Activated CD4-positive, CD25-positive, alpha-beta regulatory T cell treated with anti-CD3 and anti-CD28 coated beads, Interleukin-2, amount 50 U/mL, for 72 hours (primary cell): ENCODE data around the gene RASGEF1C.
"Not testable (repeated sequence)": the region's sequence is repeated elsewhere in the genome, so short reads cannot be mapped to it uniquely, and the experiment has no call there.

ENCODE experiments used
- DNase-seq: peaks from one replicate; pipeline ENCODE4 v3.0.0; 2021

RASGEF1C gene

DNA sequence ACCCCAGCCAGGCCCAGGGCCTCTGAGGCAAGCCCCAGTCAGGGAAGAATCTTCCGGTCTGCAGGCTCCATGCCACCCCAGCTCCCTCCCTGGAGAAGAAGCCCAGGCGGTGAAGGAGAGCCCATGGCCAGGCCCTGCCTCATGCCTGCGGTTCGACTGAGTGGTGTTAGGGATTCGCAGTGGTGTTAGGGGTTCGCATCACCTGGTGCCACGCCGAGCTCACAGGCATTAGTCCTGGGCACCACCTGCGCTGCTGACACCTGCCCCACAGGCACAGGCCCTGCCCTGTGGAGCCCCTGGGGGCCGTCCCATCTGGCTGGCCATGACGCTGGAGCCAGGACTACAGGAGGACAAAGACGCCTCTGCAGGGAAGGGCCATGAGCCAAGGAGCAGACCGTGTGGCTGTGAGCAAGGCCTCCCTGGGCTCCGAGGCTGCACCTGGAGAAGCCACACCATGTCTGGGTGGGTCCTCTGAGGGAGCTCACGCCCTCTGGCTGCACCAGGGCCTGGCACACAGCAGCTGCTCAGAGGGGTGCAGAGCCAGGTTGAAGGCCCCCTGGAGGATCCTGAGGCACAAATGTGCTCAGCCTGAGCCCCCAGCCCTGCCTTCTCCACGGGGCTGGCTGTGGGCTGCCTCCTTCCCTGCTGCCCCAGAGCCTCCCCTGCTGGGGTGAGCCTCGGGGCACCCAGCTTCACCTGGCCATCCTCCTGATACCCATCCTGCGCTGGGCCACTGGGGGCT is 109.8 kb downstream of the RASGEF1C start:
- DNase-seq: peak; percentile 25

- DNase-seq: peak; percentile 11
Measured at GRCh38 chr5:180098526-180098925, 110.5 kb downstream of the RASGEF1C start.

DNA sequence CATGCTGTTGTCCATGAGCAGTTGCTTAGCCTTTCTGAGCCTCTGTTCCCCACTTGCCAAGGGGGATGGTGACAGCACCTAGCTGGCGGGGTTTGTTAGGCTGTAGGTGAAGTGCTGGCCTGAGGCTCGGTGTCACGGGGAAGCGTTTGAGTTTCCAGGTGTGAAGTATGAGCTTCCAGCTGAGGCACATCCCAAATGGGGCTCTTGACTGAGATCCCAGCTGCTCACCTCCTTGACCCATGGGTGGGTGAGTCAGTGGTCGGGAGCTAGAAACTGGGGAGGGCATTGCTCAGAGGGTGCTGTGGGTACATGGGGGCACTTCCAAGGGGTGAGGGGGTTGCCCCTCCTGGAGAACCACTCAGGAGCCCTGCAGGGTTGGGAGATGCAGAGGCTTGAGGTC is 111.1 kb downstream of the RASGEF1C start:
- DNase-seq: no peak

- no peak for DNase-seq
Measured at GRCh38 chr5:180097163-180097894, 111.7 kb downstream of the RASGEF1C start.

DNA sequence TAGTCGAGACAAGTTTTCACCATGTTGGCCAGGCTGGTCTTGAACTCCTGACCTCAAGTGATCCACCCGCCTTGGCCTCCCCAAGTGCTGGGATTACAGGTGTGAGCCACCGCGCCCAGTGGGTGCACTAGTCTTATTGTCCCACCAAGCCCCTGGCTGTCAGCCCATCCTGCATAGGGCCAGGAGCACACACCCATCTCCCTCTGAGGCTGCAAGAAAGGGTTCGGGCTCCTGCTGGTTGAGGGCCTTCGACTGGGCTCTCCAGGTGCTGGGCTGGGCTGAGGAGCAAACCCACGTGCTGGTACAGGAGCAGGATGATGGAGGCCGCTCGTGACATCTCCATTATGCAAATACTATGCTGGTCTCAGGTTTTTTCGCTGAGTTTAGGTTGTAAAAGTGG is 112.4 kb downstream of the RASGEF1C start:
- no peak for DNase-seq

DNA sequence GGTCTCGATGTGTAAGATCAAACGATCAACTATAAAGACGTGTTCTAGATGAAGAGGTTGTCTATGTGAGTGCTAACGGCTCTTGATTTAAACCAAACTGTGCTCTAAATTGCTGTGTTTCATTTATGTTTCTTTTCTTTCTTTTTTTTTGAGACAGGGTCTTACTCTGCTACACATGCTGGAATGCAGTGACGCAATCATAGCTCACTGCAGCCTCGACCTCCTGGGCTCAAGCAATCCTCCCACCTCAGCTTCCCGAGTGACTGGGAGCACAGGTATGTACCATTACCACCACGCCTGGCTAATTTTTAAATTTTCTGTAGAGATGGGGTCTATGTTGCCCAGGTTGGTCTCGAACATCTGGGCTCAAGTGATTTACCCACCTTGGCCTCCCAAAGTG is 113.5 kb downstream of the RASGEF1C start:
- no peak for DNase-seq

- peak; percentile 2 for DNase-seq
Measured at GRCh38 chr5:180093651-180094382, 115.2 kb downstream of the RASGEF1C start.

DNA sequence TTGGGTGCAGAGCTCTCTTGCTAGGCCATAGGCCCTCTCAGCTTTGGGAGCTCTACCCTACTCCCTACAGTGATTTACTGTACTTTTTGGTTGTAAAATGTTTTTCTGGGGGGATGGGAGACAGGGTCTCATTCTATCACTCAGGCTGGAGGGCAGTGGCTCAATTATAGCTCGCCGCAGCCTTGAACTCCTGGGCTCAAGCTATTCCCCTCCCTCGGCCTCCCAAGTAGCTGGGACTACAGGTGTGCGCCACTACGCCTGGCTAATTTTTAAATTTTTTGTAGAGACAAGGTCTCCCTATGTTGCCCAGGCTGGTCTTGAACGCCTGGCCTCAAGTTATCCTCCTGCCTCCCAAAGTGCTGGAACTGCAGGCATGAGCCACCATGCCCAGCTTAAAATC is 115.8 kb downstream of the RASGEF1C start:
- peak; percentile 20 for DNase-seq

- no peak for DNase-seq
Measured at GRCh38 chr5:180090769-180091546, 118.1 kb downstream of the RASGEF1C start.

GRCh38 chr5:180090098-180090768 is 118.8 kb downstream of the RASGEF1C start:
- peak; percentile 80 for DNase-seq

DNA sequence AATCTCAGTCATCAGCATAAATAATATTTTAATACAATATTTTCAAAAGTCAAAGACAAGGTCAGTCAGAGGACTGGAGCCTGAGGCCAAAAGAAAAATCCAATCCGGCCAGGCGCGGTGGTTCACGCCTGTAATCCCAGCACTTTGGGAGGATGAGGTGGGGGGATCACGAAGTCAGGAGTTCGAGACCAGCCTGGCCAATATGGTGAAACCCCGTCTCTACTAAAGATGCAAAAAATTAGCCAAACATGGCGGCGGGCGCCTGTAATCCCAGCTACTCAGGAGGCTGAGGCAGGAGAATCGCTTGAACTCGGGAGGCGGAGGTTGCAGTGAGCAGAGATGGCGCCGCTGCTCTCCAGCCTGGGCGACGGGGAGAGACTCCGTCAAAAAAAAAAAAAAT is 119.4 kb downstream of the RASGEF1C start:
- not testable (repeated sequence) for DNase-seq

- no peak for DNase-seq
Measured at GRCh38 chr5:180088561-180088960, 120.5 kb downstream of the RASGEF1C start.

GRCh38 chr5:180086816-180087399 is 122.1 kb downstream of the RASGEF1C start:
- DNase-seq: no peak

DNA sequence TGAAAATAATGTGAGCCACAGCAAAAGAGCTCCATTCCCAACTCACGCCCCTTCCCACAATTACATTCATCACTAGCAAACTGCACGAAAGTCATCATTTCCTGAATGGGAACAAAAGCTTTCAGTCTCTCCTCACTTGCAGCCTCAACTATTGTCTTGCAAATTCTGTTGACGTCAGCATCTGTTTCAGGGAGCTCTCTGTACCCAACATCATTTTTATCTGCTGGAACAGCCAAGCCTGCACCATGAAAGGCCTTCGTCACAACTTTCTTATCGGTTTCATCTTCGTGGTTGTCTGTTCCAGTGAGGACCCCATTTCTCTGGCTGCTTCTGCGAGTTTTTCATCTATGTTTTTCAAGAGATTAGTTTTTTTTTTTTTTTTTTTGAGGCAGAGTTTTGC is 123.2 kb downstream of the RASGEF1C start:
- DNase-seq: no peak

- no peak for DNase-seq
Measured at GRCh38 chr5:180084638-180085561, 124.1 kb downstream of the RASGEF1C start.

DNA sequence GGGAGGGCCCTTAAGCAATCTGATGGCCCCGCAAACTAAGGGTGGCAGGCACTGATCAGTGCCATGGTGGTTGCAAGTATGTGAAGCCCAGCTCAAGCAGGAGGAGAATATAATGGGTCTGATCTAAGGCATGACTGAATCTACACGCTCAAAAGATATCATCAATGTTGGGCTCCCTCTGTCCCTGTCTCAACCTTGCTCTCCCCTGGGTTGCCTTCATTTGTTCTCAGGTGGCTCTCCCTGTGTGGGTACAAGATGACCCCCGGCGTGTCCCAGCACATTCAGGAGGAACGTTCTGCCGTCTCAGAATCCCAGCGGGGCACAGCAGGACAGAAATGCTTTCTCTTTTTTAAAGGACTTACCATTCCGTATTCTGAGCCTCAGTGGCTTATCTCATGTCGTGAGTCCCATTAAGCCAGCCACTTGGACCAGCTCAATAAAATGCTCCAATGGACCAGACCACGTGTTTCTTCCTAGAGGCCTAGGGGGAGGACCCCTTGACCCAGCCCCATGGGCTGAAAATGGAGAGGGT is 125.4 kb downstream of the RASGEF1C start:
- no peak for DNase-seq

- no peak for DNase-seq
Measured at GRCh38 chr5:180082633-180083420, 126.2 kb downstream of the RASGEF1C start.

GRCh38 chr5:180081481-180081880 is 127.5 kb downstream of the RASGEF1C start:
- no peak for DNase-seq

DNA sequence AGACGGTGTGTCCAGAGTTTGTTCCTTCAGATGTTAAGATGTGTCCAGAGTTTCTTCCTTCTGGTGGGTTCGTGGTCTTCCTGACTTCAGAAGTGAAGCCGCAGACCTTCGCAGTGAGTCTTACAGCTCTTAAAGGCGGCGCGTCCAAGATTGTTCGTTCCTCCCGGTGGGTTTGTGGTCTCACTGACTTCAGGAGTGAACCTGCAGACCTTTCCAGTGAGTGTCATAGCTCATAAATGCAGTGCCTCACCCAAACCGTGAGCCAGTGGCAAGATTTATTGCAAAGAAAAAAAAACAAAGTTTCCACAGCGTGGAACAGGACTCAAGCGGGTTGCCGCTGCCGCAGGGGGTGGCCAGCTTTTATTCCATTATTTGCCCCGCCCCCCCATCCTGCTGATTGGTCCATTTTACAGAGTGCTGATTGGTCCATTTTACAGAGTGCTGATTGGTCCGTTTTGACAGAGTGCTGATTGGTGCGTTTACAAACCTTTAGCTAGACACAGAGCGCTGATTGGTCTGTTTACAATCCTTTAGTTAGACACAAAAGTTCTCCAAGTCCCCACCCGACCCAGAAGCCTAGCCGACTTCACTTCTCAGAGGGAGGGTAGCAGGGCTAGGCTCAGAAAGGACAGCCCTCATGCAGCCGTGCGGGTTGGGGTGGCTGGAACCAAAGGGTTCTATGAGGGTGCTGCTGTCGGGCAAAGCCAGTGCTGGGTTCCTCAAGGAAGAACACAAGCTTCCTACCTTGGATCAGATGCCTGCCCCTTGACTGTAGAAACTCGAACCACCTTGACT is 128.3 kb downstream of the RASGEF1C start:
- DNase-seq: peak; percentile 48
